Activated CD4-positive, alpha-beta T cell treated with anti-CD3 and anti-CD28 coated beads, Interleukin-2, Interleukin-6, amounts not matched to agents 100 ng/mL and 50 ng/mL, durations not matched to agents 16 hours and 8 hours (primary cell): ENCODE data around the gene SRC.

Source experiments
- DNase-seq: peaks from one replicate; pipeline ENCODE4 v3.0.0-alpha.2; 2020

The SRC gene

DNA sequence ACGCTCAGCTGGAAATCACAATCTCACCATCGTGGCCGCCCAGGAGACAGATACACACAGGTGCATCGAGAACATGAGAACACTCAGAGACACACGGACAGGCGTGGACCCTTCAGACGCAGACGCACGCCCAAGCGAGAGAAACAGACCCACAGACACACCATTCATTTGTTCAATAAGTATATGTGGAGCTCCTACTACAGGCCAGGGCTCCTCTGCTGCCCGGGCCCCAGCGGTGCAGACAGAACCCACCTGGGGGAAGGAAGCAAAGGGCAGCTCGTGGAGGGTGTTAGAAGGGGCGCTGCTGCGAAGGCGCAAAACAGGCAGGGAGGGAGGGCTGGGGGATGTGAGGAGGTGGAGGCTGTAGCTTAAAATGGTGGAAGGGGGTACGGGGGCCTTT is 39.2 kb downstream of the SRC start:
- no peak for DNase-seq

DNA sequence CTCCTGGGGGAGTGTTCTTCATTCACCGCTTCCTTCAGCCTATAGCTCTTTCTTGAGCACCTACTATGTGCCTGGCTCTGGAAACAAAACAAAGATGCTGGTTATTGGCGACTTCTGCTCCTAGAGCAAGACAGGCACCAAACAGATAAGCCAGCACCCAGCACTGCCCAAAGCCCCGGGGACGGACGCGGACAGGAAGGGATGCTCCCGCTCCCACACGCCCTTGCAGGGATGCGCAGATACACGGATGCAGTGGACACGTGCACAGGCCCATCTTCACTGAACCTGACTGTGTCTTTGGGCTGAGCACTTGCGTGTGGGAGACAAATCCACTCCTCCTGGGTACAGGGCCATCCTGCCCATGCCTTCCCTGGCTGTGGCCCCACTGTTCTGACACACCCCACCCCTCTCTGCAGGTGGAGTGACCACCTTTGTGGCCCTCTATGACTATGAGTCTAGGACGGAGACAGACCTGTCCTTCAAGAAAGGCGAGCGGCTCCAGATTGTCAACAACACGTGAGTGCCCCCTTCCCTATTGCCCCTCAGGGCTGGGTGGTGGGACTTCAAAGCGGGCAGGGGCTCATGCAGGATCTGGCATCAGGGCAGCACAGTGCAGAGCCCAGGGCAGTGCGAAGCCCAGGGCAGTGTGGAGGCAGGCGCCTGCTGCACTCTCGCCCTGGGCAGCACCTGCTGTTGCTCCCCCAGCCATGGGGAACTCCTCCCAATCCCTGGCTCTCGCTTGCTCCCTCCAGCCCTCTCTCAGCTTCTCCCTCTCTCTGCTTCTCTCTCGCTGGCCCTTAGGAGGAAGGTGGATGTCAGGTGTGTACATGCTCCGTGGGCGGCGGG is 39.9 kb downstream of the SRC start:
- DNase-seq: no peak

DNA sequence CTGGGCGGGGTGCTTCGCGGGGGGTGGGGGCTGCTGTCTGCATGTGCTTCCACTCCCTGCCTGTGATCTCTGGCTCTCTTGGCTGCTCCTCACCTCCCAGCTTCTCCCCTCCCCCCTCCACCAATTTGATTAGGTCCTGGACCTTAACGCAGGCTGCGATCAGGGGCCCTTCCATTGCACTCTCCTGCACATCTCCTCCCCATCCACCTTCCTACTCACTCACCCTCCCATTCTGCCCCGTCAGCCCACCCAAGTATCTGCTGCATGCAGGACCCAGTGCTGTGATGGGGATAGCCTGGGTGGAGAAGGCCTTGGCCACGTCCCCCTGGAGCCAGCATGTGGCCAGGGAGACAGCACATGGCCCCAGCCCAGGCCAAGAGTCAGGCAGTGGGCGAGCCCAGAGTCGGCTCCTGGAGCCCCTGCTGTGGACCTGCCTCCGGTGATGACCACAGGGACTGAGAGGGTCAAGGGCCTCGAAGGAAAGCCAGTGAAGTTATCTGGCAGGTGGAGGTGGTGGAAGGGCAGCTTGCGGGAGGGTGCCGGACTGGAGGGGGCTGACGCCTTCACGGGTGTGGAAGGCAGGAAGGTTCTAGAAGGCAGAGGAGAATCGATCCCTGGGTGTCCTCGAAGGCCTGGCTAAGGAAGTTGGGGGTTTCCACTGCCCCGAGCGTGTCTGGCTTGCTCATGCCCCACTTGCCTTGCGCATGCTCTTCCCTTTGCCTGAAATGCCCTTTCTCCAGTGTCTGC is 40.7 kb downstream of the SRC start:
- no peak for DNase-seq

DNA sequence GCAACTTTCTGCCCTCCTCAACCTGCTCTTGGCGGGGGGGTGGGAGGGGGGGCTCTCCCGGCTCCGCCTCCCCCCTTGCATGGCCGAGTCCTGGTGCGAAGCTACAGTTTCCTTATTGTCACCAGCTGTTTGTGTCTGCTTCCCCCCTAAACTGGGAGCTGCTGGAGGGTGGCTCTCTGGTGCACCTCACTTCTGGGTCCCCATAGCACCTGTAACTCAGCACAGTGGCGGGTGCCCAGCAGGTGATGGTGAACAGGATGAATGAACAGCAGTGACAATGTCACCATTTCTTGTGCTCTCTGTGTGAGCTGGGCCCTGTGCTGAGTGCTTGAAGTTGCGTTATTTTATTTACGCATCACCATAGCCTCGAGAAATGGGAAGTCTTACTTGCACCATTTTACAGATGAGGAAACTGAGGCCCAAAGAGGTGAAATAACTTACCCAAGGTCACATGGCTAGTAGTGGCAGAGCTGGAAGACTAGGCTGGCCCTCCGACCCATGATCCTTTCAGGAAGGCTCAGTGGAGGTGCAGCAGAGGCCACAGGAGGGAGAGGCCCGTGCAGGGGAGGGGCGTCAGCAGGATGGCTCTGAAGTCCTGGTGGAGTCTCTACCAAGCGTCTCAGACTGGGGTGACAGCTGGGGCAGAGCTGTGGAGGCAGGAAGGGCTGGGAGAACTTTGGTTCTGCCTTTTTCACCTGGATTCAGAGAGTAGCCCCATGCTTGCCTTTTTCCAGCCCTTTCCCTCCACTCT is 41.8 kb downstream of the SRC start:
- DNase-seq: no peak

DNA sequence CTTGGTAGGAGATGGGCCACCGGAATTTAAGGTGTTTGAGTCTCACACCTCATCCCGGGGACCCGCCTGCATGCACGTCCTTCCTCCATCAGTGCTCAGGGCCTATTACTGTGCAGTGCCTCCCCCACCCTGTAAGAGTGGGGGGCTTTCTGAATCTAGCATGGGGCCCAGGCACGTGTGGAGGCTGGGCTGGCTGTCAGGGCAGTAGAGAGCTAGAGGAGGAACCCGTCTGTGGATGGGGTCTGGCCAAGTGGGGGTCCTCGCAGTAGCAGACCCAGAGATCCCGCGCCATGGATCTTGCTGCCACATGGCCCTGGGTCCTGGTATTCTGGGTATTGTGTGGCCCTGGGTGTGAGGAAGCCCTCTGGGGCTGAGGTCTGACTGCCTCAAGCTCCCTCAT is 42.9 kb downstream of the SRC start:
- DNase-seq: no peak

DNA sequence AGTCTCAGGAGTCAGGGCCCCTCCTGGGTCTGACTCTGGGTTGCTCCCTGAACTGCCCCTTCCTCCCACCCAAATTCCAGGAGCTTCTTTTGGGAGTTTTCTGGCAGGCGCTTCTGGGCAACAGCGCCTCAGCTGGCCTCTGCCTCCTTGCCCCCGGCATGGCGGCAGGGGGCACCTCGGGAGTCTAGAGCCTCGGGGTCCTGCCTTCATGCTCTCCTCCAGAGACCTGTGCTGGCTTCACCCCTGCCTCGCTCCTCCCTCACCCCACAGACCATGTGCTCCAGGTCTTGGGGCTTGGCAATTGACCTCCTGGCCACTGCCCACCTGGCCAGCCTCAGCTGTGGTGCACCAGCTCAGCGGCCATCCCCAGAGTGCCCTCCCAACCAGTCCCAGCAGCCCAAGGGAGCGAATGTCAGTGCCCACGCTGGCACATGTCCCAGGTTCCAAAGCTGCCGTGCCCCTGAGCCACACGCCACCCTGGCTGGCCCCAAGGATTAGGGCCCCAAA is 43.4 kb downstream of the SRC start:
- no peak for DNase-seq

DNA sequence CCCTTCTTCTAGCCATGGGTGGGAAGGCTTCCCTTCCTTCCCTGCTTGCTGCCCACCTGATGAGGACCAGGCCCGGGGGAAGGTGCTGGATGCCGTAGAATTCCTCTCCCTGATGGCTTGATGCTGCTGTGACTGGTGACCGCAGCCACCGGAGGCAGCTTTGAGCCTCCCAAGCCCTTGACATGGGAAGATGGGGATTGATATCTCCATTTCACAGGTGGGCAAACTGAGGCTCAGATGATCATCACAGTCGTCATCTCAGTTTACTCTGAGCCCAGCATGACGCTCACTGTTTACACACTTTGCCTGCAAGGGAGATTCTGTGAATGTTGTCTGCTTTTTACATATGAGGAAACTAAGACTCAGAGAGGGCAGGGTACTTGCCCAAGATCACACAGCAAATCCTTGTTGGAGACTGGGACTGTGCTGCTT is 43.9 kb downstream of the SRC start:
- no peak for DNase-seq

DNA sequence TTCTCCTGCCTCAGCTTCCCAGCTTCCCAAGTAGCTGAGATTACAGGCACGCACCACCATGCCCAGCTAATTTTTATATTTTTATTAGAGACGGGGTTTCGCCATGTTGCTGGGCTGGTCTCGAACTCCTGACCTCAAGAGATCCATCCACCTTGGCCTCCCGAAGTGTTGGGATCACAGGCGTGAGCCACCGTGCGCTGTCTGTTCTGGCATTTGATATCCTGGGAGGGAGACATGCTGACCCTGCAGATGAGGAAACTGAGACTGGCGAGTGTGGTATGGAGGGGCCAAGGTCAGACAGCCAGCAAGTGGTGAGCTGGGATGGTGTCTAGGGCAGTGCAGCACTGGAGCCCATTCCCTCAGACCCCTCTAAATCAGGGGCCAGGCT is 44.6 kb downstream of the SRC start:
- DNase-seq: no peak

DNA sequence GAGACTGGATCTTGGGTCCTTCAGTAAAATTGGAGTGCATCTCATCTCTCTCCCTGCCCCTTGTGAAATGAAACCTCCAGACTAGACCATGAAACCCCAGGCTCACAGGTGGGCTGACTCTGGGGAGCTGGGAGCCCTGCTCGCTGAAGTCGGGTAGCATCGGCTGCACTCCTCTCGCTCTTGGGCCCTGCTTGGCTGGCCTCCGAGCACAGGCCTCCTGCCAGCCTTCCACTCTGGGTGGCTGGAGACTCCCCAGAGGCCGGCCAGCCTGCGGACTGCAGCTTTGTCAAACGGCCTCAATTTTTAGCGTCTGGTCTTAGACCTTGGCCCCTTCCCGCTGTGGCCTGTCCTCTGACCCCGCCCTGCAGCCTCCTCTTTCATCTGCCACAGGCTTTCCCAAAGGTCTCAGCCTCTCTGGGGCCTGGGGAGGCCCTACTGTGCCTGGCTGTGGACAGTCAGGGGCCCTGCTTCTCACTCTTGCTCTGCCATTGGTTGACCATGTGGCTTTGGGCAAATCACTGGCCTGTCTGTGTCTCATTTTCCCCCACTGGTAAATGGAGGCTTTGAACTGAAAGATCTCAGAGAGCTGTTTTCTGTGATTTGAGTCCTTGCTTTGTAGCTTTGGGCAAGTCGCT is 45.1 kb downstream of the SRC start:
- DNase-seq: no peak

DNA sequence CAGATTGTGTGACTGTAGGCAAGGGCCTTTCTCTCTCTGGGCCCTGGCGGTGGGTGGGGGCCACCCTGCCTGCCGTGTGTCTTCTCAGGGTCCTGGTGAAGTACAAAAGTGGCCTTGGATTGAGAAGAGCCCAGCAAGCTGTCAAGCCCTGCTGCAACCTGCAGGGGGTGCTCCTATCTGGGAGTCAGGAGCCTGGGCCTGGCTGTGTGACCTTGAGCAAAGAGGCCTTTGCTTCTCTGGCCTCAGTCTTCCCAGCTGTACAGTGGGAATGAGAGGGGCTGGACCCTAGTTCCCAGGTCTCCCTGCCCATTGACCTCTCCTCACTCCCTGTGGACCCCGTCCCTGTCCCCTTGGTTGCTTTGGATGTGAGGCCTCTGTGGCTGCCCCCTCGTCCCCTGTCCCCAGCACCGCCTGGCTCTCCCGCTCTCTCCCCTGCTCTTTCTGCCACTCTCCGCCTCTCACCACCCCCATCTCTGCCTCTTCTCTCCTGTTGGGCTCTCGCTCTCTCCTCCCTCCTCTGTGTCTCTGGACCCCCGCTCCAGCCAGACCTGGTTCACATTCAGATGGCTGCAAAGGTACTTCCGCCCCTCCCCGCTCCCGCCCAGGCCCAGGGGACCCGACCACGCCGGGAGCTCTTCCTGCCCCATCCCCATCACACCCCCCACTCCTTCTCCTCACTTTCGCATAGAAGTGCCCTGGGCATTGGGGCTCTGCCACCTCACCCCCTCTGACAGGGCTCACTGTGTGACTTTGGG is 46.7 kb downstream of the SRC start:
- DNase-seq: peak; percentile 58

DNA sequence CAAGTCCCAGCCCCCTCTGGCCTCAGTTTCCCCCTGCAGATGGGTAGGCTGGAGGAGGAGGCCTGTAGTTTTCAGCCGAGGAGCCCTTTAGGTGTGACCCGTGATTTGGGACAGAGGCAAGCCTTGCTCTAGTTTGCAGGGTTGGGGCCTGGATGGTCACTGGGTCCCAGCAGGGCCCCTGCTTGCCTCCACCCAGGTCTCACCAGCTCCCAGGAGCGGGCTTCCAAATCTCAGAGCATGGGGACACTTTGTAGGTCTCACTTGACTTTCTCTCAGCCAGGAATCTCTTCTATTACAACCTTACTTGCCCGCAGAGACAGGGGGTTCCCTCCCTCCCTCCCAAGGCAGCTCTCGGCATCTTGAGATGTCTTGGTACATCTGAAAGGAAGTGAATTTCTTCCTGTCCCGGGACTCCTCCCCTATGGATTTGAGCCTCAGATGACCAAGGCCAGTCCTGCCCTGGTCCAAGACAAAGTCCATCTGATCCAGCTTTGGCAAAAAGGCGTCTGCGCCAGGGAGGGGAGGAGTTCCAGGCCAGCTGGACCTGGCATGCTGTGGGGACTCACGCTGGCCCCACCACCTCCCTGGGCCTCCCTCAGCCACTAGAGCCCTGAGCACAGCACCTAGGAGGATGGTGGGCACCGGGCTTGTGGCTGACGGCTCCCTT is 47.4 kb downstream of the SRC start:
- no peak for DNase-seq

DNA sequence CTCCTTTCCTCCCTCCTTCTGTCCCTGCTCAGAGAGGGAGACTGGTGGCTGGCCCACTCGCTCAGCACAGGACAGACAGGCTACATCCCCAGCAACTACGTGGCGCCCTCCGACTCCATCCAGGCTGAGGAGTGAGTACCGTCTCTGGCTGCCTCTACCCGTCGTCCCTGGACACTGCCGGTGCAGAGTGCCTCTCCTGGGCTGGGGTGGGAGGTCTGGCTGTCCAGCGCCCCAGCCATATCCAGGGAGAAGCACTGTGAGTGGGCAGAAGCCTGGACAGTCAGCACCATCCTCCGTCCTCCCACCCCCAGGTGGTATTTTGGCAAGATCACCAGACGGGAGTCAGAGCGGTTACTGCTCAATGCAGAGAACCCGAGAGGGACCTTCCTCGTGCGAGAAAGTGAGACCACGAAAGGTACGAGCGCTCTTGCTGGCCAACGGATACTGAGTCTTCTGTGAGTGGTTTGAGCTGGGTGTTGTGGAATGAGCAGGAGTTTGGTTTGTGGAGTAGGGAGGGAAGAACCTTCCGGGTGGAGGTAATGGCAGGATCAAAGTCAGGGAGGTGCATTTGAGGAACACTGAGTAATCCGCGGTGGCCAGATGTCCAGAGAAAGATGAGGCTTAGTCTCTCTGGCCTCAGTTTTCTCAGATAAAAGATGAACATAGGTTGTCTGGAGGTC is 48.1 kb downstream of the SRC start:
- DNase-seq: no peak

DNA sequence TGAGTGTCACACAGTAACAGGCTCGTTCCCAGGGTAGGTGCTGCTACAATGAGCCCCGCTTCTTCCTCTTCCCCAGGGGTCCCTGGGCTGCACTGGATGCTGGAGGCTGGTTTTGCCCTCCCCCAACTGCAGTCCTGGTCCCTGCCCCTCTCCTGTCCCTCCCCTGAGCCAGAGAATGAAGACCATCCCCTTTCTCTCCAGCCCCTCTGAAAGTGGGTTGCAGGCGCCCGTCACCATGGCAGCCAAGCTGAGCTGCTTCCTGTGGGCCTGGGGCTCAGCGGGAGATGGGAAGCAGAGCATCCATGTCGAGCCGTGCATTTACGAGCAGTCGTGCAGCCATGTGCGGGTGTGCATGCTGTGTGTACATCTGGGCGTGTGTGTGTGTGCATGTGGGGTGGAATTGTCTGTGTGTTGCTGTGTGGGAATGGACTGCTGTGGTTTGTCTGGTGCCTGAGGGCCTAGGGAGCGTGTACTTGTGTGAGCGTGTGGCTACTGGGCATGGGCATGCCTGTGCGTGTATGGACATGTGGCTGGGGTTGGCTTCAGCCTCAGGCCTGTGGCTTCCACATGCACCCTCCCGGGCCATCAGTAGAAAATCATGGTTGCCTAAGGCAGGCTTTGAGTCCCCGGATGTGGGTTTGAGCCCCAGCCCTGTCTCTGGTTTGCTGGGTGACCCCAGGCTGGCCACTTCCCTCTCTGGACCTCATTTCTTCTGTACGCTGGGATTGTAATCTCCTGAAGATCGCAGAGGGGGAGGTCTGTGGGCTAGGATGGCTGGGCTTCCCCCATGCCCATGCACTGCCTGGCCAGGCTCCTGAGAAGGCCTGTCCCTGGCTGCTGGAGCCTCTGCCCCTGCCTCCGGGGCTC is 48.8 kb downstream of the SRC start:
- no peak for DNase-seq

DNA sequence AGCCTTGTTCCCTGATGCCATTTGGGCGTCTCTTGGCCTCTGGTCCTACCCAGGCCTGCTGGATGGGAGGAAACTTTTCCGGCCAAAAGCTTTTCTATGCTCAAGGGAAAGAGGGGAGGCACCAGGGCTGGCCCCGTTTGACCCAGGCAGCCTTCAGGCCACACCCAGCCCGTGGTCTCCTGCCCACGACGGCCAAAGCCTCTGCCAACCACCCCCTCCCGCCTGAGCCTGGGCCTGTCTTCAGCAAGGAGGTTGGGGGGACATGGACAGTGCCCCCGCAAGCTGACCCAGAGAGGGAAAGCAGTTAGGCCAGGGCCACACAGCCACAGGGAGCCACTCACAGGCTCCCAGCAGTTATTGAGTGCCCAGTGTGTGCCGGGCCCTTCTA is 49.5 kb downstream of the SRC start:
- no peak for DNase-seq

DNA sequence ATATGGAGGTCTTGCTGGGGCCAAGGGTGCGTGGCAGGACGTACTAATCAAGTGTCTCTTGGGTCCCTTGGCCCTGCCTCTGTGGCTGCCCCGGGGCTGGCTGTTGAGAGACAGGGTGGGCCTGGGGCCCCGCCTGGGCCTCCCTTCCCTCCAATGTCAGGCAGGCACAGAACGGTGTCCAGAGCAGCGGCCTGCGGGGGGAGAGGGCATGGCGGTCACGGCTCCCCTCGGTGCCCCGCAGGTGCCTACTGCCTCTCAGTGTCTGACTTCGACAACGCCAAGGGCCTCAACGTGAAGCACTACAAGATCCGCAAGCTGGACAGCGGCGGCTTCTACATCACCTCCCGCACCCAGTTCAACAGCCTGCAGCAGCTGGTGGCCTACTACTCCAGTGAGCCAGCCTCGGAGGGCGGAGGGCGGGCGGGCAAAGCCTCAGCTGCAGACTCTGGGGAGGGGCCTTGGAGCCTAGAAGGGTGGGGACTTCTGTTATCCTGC is 50.0 kb downstream of the SRC start:
- no peak for DNase-seq

DNA sequence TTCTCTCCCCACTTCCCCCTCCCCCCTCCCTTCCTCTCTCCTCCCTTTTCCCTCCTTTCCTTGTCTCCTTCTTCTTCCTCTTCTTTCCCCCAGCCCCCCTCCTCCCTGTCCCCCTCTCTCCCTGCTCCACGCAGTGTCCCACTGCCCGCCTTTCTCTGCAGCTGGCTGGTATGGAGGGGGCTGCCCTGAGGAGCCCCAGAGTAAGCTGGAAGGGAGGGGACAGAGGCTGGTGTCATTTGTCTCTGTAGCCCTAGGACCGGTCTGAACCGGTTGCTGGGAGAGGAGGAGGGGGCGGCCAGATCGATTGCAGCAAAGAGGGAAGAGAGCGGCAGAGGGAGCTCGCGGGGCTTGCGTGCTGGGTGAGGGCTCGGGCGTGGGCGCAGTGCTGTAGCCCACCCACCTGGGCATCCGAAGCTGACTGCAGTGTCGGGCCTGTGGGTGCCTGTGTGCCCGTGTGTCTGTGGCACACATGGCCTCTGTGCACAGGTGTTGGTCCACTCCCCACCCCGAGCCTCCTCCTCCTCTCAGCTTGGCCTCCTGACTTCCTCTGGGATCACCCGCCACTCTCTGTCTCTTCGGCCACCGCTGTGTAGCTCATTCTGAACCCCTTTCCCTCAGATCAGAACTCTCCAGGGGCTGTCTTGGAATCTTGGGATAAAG is 50.6 kb downstream of the SRC start:
- DNase-seq: no peak

DNA sequence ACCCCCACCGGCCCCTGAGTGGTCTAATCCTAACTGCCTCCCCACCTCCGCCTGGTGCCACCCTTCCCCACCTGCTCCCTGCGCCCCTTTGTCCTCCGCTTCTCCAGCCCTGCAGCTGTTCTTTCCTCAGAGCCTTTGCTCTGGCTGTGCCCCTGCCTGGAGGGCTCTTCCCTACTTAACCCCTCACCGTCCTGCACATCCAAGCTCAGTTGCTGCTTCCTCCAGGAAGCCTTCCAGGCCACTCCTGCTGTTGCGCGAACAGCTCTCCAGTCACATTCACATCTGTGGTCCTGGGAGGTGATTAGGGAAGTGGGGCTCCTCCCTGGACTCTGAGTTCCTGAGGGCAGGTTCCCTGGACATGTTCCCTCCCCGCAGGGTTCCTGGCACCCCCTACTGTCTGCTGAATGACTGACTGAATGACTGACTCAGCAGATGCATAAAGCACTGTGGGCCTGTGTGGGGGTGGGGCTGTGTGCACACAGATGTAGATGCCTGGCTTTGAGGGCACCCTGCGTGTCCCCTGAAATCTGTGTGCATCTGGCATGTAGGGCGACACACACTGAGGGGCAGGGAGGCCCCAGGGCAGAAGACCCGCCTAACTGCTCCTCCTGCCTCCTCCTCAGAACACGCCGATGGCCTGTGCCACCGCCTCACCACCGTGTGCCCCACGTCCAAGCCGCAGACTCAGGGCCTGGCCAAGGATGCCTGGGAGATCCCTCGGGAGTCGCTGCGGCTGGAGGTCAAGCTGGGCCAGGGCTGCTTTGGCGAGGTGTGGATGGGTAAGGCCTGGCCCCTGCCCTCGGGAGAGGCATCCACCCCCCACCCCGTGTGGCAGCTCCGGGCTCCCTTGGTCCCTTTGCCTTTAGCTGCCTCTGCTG is 51.4 kb downstream of the SRC start:
- DNase-seq: no peak
